H1 (cell line): ENCODE data around the gene C19orf53. TPM values are rescaled to one million over a fixed set of nuclear protein-coding genes. Genes with fewer than 3 reads are reported as not detected.

Experiments
- CTCF ChIA-PET: fragments of 300-600 bp; sonication (Branson Sonifier 250); formaldehyde crosslinking; loops from one replicate; lab custom pipeline; 2021; ENCODE audit not compliant: partially characterized antibody; lab: Charles Lee
- POLR2A ChIA-PET: fragments of 300-600 bp; sonication (Branson Sonifier 250); formaldehyde crosslinking; loops from one replicate; lab custom pipeline; 2021; ENCODE audit warnings: inconsistent platforms; ENCODE audit not compliant: partially characterized antibody; lab: Charles Lee
- DNase-seq, 2 experiments: peaks; one replicate each; pipeline versions ENCODE4 v3.0.0 to v3.0.0-alpha.2; 2010 to 2022; ENCODE audit warnings: low spot score in 2 of 2, low read depth in 1 of 2, mixed read lengths in 1 of 2
- FAIRE-seq: peaks from 2 replicates; lab custom pipeline; 2011; peaks lifted over from hg19 to GRCh38; lab: Jason Lieb, UNC
- H2AFZ ChIP-seq: 2 replicates; pipeline ENCODE4 v1.8.1; 2012; ENCODE audit warnings: low read length, inconsistent platforms
- H2AK5ac ChIP-seq: 2 replicates; pipeline ENCODE4 v1.6.1; 2013; ENCODE audit warnings: low read depth, low read length
- H2BK120ac ChIP-seq: replicated peaks from 2 replicates; pipeline ENCODE3; 2013; ENCODE audit warnings: low read depth, low read length, inconsistent platforms
- H2BK12ac ChIP-seq: 2 replicates; pipeline ENCODE4 v1.6.1; 2013; ENCODE audit warnings: low read depth, low read length
- H2BK15ac ChIP-seq: 2 replicates; pipeline ENCODE4 v1.6.1; 2013; ENCODE audit warnings: low read length
- H2BK20ac ChIP-seq: 2 replicates; pipeline ENCODE4 v1.6.1; 2013; ENCODE audit warnings: low read length
- H2BK5ac ChIP-seq: 2 replicates; pipeline ENCODE4 v1.6.1; 2013; ENCODE audit warnings: low read depth, low read length
- H3K14ac ChIP-seq: 2 replicates; pipeline ENCODE4 v1.6.1; 2013; ENCODE audit warnings: inconsistent platforms; ENCODE audit not compliant: insufficient read length
- H3K18ac ChIP-seq: 2 replicates; pipeline ENCODE4 v1.6.1; 2013; ENCODE audit warnings: low read length; ENCODE audit errors: extremely low read depth
- H3K23ac ChIP-seq: 2 replicates; pipeline ENCODE4 v1.6.1; 2013; ENCODE audit warnings: inconsistent platforms; ENCODE audit not compliant: insufficient read length
- H3K23me2 ChIP-seq: 2 replicates; pipeline ENCODE4 v1.6.1; 2013; ENCODE audit warnings: low read depth, low read length
- H3K27ac ChIP-seq: 2 replicates; pipeline ENCODE4 v1.6.1; 2011; ENCODE audit warnings: low read depth, low read length, inconsistent platforms
- H3K27me3 ChIP-seq, 4 experiments: replicated peaks in 1 of 4; 1 replicate in 1 of 4; 2 replicates in 3 of 4; pipeline versions ENCODE4 v1.6.1 to v1.8.1; 2011 to 2013; ENCODE audit warnings: low read length in 3 of 4, mild to moderate bottlenecking in 3 of 4, inconsistent platforms in 2 of 4, mixed read lengths in 2 of 4, moderate library complexity in 1 of 4; ENCODE audit not compliant: control insufficient read depth in 3 of 4, insufficient read depth in 3 of 4; ENCODE audit errors: extremely low read depth in 1 of 4
- H3K36me3 ChIP-seq, 4 experiments: 2 replicates each; pipeline versions ENCODE4 v1.6.1 to v1.8.1; 2011 to 2013; ENCODE audit warnings: mild to moderate bottlenecking in 4 of 4, low read length in 3 of 4, moderate library complexity in 2 of 4, control low read depth in 1 of 4, inconsistent platforms in 1 of 4; ENCODE audit not compliant: insufficient read depth in 4 of 4, control insufficient read depth in 2 of 4
- H3K4ac ChIP-seq: replicated peaks from 2 replicates; pipeline ENCODE3; 2013; ENCODE audit warnings: low read length, low read depth, mixed read lengths, inconsistent platforms; ENCODE audit not compliant: insufficient read length
- H3K4me1 ChIP-seq, 4 experiments: replicated peaks in 1 of 4; 1 replicate in 1 of 4; 2 replicates in 3 of 4; pipeline versions ENCODE4 v1.6.1 to v1.8.1; 2011 to 2013; ENCODE audit warnings: low read length in 3 of 4, inconsistent platforms in 2 of 4, mixed read lengths in 1 of 4; ENCODE audit not compliant: insufficient read depth in 4 of 4, control insufficient read depth in 3 of 4
- H3K4me2 ChIP-seq, 2 experiments: 2 replicates each; pipeline versions ENCODE4 v1.6.1 to v1.8.1; 2011 to 2013; ENCODE audit warnings: low read depth in 2 of 2, low read length in 2 of 2, control low read depth in 1 of 2, inconsistent platforms in 1 of 2, mild to moderate bottlenecking in 1 of 2; ENCODE audit not compliant: insufficient read depth in 1 of 2
- H3K4me3 ChIP-seq, 4 experiments: fragments of 200-600, 300-600 bp in 1 of 4; sonication (generic), shearing (Covaris generic), sonication (Bioruptor Twin) in 1 of 4; 2 replicates each; pipeline versions ENCODE4 v1.5.1 to v1.8.1; 2011 to 2016; ENCODE audit warnings: low read length in 4 of 4, low read depth in 3 of 4, control low read depth in 2 of 4, inconsistent platforms in 2 of 4, mild to moderate bottlenecking in 2 of 4, mixed read lengths in 1 of 4, moderate library complexity in 1 of 4; ENCODE audit not compliant: insufficient read depth in 2 of 4; ENCODE audit errors: extremely low read depth in 1 of 4
- H3K56ac ChIP-seq: replicated peaks from 2 replicates; pipeline ENCODE3; 2013; ENCODE audit warnings: low read depth, mild to moderate bottlenecking, mixed read lengths, low read length, inconsistent platforms; ENCODE audit not compliant: insufficient read length
- H3K79me1 ChIP-seq: 2 replicates; pipeline ENCODE4 v1.6.1; 2013; ENCODE audit warnings: low read depth, low read length, control low read depth
- H3K79me2 ChIP-seq, 2 experiments: 2 replicates each; pipeline versions ENCODE4 v1.6.1 to v1.8.1; 2012 to 2013; ENCODE audit warnings: low read length in 2 of 2, mild to moderate bottlenecking in 2 of 2, inconsistent platforms in 1 of 2; ENCODE audit not compliant: insufficient read depth in 2 of 2, control insufficient read depth in 1 of 2
- H3K9ac ChIP-seq, 4 experiments: replicated peaks in 1 of 4; 1 replicate in 1 of 4; 2 replicates in 3 of 4; pipeline versions ENCODE4 v1.6.1 to v1.8.1; 2011 to 2013; ENCODE audit warnings: low read depth in 3 of 4, low read length in 3 of 4, control low read depth in 2 of 4, mild to moderate bottlenecking in 2 of 4, moderate library complexity in 2 of 4, inconsistent platforms in 1 of 4; ENCODE audit errors: extremely low read depth in 1 of 4
- H3K9me3 ChIP-seq, 2 experiments: 2 replicates each; pipeline versions ENCODE4 v1.6.1 to v1.8.1; 2012 to 2013; ENCODE audit warnings: mild to moderate bottlenecking in 2 of 2, moderate library complexity in 2 of 2, control low read depth in 1 of 2, inconsistent platforms in 1 of 2, low read depth in 1 of 2, low read length in 1 of 2, mixed read lengths in 1 of 2; ENCODE audit not compliant: insufficient read depth in 2 of 2
- H4K20me1 ChIP-seq, 2 experiments: replicated peaks in 1 of 2; 2 replicates each; pipeline versions ENCODE3 to v1.8.1; 2011 to 2013; ENCODE audit warnings: inconsistent platforms in 2 of 2, low read length in 2 of 2, mild to moderate bottlenecking in 1 of 2; ENCODE audit not compliant: insufficient read depth in 2 of 2, control insufficient read depth in 1 of 2
- H4K5ac ChIP-seq: 2 replicates; pipeline ENCODE4 v1.6.1; 2013; ENCODE audit warnings: low read length, low read depth, mixed read lengths, inconsistent platforms; ENCODE audit not compliant: insufficient read length
- H4K8ac ChIP-seq: 2 replicates; pipeline ENCODE4 v1.8.0; 2013; ENCODE audit warnings: mild to moderate bottlenecking, moderate library complexity, low read length, inconsistent platforms; ENCODE audit not compliant: insufficient read depth; ENCODE audit errors: extremely low read depth
- H4K91ac ChIP-seq: replicated peaks from 2 replicates; pipeline ENCODE3; 2013; ENCODE audit warnings: low read length, mixed read lengths, inconsistent platforms; ENCODE audit not compliant: insufficient read length
- BACH1 ChIP-seq: IDR thresholded peaks from 2 replicates; pipeline ENCODE4 v1.6.1; 2012; ENCODE audit warnings: low read length, improper control_type of control experiment
- CBX5 ChIP-seq: fragments of 300-800, 300-1000 bp; sonication (generic); IDR thresholded peaks from 2 replicates; pipeline ENCODE4 v1.7.1; 2016; ENCODE audit warnings: antibody characterized with exemption, low read length, low read depth
- FOSL1 ChIP-seq: IDR thresholded peaks from 2 replicates; pipeline ENCODE4 v1.6.1; 2011; ENCODE audit warnings: mild to moderate bottlenecking, low read depth, low read length, moderate library complexity; ENCODE audit not compliant: insufficient read depth
- HDAC2 ChIP-seq, 2 experiments: fragments of 300-600 bp in 1 of 2; sonication (generic) in 1 of 2; IDR thresholded peaks; 2 replicates each; pipeline ENCODE4 v1.6.1; 2011 to 2012; ENCODE audit warnings: low read depth in 2 of 2, low read length in 2 of 2, mild to moderate bottlenecking in 2 of 2, moderate library complexity in 2 of 2, borderline replicate concordance in 1 of 2, inconsistent platforms in 1 of 2
- PHF8 ChIP-seq: fragments of 200-600 bp; sonication (generic); conservative IDR thresholded peaks from 2 replicates; pipeline ENCODE4 v1.7.1; 2012; ENCODE audit warnings: low read depth, mild to moderate bottlenecking, inconsistent platforms, low read length, moderate library complexity
- SUZ12 ChIP-seq: fragments of 200-600 bp; sonication (generic); IDR thresholded peaks from 2 replicates; pipeline ENCODE4 v1.6.1; 2012; ENCODE audit warnings: mild to moderate bottlenecking, inconsistent platforms, low read length, moderate library complexity, mixed read lengths
- WGBS, 2 experiments: shearing (Covaris generic) in 1 of 2; methylation state at CpG; one replicate each; pipeline versions ENCODE4 v1.1.6 to v1.1.7; 2013 to 2015; ENCODE audit warnings: low lambda C conversion rate in 2 of 2, mixed read lengths in 2 of 2, inconsistent platforms in 1 of 2, low coverage in 1 of 2, missing lambda C conversion rate in 1 of 2; ENCODE audit not compliant: insufficient replicate concordance in 2 of 2, insufficient coverage in 1 of 2, insufficient read length in 1 of 2; ENCODE audit errors: extremely low coverage in 1 of 2, missing lambda C conversion rate in 1 of 2; 5-methylcytosine and 5-hydroxymethylcytosine counted together
- polyA plus RNA-seq, 7 experiments: library from polyadenylated mRNA; depleted of rRNA in 3 of 7; stranded (reverse) in 5 of 7; unstranded in 2 of 7; fragments of >200 nt in 5 of 7; fragments of 200-250 nt in 2 of 7; gene quantifications; 1 replicate in 5 of 7; 2 replicates in 1 of 7; 4 replicates in 1 of 7; pipeline versions ENCODE4 v1.2.1 to v1.2.3, GENCODE V29; 2011 to 2013; ENCODE audit warnings: missing spikeins in 2 of 7, mixed read lengths in 2 of 7
- total RNA-seq: library from RNA; stranded (reverse); fragmentation: NEBNext Ultra II Directional; extraction: Animal tissue kit (Norgen Biotek cat#: 25700); gene quantifications from 2 replicates; pipeline ENCODE4 v1.2.1, GENCODE V29; 2021

The C19orf53 gene
- total and polyA plus RNA-seq, 2 of the 8 experiments (the other 6 are each of a cell fraction or from before 2014, with no cell fraction given) = 104 to 169 TPM

DNA sequence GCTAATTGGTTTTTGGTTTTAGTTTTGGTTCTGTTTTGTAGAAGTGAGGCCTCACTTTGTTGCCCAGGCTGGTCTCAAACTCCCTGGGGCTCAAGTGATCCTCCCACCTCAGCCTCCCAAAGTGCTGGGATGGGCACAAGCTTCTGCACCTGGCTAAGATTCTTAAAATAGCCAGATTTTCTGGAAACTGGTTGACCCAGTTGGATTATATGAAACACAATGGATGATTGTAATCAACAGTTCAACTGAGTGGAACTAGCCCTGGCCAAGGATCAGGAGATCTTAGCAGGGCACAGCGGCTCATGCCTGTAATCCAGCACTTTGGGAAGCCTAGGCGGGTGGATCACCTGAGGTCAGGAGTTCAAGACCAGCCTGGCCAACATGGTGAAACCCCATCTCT is 39.5 kb upstream of the C19orf53 start:
- Histone ChIP-seq H4K20me1 (no peaks in the 10 kb centered on the region), H2BK120ac (no peak overlapping the region), H2AK5ac (no peak overlapping the region), H3K23ac (no peak overlapping the region), H3K4ac (no peak overlapping the region), H3K18ac (no peak overlapping the region), H3K9me3 (no peaks in the 10 kb centered on the region), H2BK5ac (no peak overlapping the region)
- no peak for TF ChIP-seq PHF8
- no peak for TF ChIP-seq BACH1
- TF ChIP-seq FOSL1 = no peak
- no peak for TF ChIP-seq CBX5
- no peak for TF ChIP-seq SUZ12
- TF ChIP-seq HDAC2 (IDR thresholded peaks at IDR 0.05; ENCODE audit: borderline replicate concordance in 1 of 2, low read depth in 2 of 2, low read length in 2 of 2) = no peak
- TF ChIP-seq, all 59 proteins: peak for 0
- peaks cover 0 to 5% (median 0%) of the 10 kb centered on the region in 4 experiments; a peak in 2 of 7 replicates for H3K4me1 ChIP-seq
- H3K23me2 ChIP-seq = peaks cover 4% of the 10 kb centered on the region
- ChIA-PET CTCF (interaction anchor here (0.8 to 1.1 kb wide), 2 partner anchors 50 to 145 kb away, joined by 3 to 4 read pairs; no protein-coding TSS in a partner anchor), POLR2A (interaction anchor here (0.6 to 0.7 kb wide), 2 partner anchors 10 to 113 kb away, joined by 3 to 4 read pairs; no protein-coding TSS in a partner anchor)
- H2AFZ ChIP-seq = no peak overlapping the region
- H3K36me3 ChIP-seq = no peaks in the 10 kb centered on the region; a peak in 1 of 8 replicates
- FAIRE-seq (no peak), DNase-seq (no peak)
- no peak overlapping the region for H3K56ac ChIP-seq
- no peak overlapping the region for H4K5ac ChIP-seq
- WGBS, 2 experiments = 89% methylated on average over 2 of the region's 2 CpGs; no CpG with 5 or more reads in 1 of the 2 experiments
- H3K79me2 ChIP-seq = no peaks in the 10 kb centered on the region
- H3K79me1 ChIP-seq = no peaks in the 10 kb centered on the region; the same call in 1 of the 2 replicates
- no peak overlapping the region for H3K27ac ChIP-seq
- no peak overlapping the region for H3K4me3 ChIP-seq
- no peak overlapping the region for H2BK20ac ChIP-seq
- no peak overlapping the region for H2BK12ac ChIP-seq
- no peak overlapping the region for H4K8ac ChIP-seq
- H3K9ac ChIP-seq = no peak overlapping the region
- no peaks in the 10 kb centered on the region for H3K27me3 ChIP-seq
- no peak overlapping the region for H3K14ac ChIP-seq
- H3K4me2 ChIP-seq = no peak overlapping the region
- H4K91ac ChIP-seq = no peak overlapping the region
- H2BK15ac ChIP-seq = no peak overlapping the region
